GM19395 (cell line): ENCODE measurements around the gene PHYH.
"Not testable (repeated sequence)": the region's sequence is repeated elsewhere in the genome, so short reads cannot be mapped to it uniquely, and the experiment has no call there.

Experiments
- ATAC-seq: cut with Tn5 transposase; IDR thresholded peaks from one replicate; pipeline ENCODE4 v1.9.1; 2021; ENCODE audit warnings: mild to moderate bottlenecking, moderate library complexity; ENCODE audit not compliant: unreplicated experiment

The PHYH gene

DNA sequence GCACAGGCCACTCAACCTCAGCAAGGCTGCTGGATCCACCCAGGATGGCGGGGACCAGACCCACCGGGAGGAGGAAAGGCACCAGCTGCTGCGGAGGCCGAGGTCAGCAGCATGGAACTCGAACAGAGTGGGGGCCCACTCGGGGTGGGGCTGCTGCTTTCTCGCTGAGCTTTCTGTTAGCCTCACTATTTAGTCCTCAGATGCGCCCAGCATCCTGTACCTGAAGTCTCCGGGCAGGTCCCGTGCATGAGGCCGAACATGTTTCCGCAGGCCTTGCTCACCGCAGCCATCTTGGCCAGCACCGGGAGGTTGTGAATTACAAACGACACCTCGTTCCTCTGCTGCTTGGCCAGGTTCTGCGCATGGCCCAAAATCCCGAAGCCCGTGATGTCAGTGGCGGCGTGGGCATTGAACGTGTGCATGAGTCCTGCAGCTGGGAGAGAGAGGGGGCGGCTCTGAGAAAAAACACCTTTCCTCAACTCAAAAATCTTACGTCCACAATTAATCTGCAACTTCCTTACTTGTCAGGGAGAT is 22.8 kb upstream of the PHYH start:
- ATAC-seq, result no peak

DNA sequence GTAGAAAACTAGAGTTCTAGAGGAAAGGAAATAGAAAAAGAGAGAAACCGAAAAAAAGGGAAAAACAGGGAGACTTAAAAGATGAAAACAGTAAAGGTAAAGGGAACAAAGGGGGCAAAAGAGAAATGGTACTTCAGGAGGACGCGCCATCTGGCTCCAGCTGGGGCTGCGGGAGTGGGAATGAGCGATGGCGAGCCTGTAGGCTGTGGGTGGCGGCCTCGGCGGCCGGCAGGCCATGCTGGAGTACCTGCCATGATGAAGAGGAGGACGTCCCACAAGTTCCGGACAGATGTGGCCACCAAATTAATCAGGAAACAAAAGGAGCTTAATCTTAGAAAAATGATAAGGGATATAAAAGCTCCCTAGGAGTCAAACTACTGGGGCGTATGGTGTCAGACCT is 21.7 kb upstream of the PHYH start:
- ATAC-seq, result no peak

GRCh38 chr10:13319166-13319565 is 19.3 kb upstream of the PHYH start:
- ATAC-seq, result no peak

DNA sequence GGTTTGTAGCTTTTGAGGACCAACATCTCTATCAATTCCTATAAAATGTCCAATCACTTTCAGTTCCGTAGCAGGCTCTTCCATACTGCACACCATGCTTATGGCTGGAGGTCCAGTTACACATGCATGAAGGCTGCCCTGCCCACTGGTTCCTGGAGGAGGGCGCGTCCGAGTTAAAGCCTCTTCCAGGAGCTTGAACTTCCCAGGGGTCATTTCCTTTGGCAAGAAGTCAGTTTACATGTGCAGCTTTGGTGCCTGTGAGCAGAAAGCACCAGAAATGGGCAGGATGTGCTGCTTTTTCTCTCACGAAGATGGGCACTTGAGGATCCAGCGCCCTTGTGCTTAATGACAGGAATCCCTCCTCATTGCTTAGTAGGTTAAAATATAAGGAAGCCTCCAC is 17.6 kb upstream of the PHYH start:
- ATAC-seq, result no peak

GRCh38 chr10:13316635-13317311 is 16.9 kb upstream of the PHYH start:
- ATAC-seq, result no peak

DNA sequence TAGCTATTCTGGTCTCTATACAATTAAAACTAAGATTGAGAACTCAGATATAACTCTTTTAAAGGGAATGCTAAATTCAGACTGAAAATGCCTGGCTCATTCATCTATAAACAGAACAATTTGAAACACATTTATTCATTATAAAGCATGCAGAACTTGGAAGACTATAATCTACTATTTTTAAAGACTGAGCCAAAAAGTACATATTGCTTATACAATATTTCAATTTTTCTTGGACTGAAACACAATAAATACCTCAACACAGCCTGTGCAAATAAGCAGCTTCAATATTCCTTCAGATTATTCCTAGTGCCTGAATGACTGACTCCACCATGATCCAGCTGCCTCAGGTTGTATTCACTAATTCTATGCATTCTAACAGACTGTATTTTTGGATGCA is 15.5 kb upstream of the PHYH start:
- no peak for ATAC-seq

- no peak for ATAC-seq
Observed at GRCh38 chr10:13311177-13311575, 11.3 kb upstream of the PHYH start.

- no peak for ATAC-seq
Observed at GRCh38 chr10:13310518-13311176, 10.8 kb upstream of the PHYH start.

DNA sequence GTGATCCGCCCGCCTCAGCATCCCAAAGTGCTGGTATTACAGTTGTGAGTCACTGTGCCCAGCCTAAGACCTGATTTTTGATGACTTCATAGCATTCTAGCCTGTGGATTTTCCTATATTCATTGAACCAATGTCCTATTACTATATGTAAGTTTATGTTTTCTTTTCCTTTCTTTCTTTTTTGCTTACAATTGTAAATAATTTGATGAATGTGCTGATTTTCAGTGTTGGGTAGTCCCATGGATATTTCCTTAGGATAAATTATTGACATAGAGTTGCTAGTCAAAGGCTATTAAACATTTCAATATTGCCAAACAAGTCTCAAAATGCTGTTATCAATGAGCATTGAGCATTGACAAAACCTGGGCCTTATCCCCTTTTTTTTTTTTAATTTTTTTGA is 9.9 kb upstream of the PHYH start:
- ATAC-seq, result no peak

DNA sequence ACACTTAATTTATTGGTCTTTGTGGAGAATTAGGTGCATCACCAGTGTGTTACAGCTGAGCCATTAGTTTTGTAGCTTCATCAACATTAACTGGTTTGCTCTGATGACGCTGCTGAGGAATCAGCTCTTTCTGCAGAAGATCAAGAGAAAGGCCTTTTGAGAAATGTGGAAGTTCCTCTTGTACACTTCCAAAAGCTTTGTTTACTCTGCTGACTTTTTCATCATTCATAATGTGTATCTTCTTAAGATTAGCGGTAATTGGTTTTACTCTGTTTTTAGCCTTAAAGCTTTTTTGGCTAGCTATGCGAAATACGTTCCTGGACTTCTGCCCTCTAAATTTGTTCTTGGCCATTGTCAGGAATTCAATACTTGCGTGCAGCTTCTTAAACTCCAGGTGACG is 8.2 kb upstream of the PHYH start:
- no peak for ATAC-seq

- no peak for ATAC-seq
Observed at GRCh38 chr10:13306103-13306502, 6.2 kb upstream of the PHYH start.

DNA sequence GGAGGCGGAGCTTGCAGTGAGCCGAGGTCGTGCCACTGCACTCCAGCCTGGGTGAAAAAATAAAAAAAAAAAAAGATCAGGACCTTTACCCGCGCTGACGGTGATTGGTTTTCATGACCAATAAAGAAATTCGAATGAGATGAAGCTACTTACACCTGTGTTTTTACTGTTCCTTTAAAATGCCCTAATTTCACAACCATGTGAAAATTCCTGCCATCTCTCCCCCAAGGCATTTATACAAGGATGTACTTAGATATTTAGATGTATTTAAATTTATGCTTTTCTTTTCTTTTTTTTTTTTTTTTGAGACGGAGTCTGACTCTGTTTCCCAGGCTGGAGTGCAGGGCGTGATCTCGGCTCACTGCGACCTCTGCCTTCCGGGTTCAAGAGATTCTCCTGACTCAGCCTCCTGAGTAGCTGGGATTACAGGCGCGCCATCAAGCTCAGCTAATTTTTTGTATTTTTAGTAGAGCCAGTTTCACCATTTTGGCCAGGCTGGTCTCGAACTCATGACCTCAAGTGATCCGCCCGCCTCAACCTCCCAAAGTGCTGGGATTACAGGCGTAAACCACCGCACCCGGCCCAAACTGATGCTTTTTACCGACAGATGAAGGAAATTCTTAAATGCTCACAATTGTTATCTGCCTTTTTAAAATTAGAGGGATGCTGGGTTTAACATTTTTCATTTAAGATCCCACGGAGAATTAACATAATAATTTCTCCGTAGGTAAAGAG is 3.1 kb upstream of the PHYH start:
- no peak for ATAC-seq

GRCh38 chr10:13298748-13299436 is 972 bp downstream of the PHYH start:
- ATAC-seq, result no peak

- ATAC-seq, result no peak
Observed at GRCh38 chr10:13296476-13296875, 3.4 kb downstream of the PHYH start.

GRCh38 chr10:13294784-13295183 is 5.1 kb downstream of the PHYH start:
- no peak for ATAC-seq

DNA sequence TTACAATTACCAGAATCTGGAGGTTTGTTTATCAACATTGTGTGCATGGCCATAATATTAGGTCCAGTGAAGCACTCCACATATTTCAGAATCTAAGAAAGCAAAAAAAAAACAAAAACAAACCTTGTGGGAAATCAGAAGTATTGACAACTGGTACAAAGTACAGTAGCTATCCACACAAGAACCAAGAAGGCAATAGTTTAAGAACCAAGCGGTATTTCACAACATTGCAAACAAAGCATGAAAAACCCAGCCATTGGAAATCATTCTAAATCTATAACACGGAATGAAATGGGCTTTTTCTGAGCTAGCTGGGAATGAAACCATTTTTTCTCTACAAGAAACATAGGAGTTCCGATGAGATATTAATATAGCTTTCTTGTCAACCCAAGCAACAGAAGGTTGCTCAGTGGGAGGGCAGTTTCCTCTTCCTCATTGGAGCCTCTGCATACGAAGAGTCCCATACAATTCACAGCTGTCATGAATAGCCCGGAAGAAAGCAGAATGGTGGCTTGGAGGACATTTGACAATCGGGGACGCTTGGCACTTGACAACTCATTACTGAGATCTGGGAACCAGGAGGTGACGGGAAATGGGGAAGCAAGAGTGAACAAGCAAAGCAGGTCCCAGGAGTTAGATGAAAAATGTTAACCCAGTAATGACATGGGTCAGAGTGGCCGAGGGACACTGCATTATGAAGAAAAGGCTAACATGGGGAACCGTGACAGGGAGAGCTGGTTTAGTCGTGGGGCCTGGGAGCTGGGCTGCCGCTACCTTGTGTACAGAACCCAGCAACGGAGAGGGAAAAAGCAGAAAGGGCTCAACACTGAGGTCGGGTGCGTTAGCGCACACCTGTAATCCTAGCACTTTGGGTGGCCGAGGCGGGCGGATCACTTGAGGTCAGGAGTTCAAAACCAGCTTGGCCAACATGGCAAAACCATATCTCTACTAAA is 7.8 kb downstream of the PHYH start:
- ATAC-seq, result no peak

- no peak for ATAC-seq
Observed at GRCh38 chr10:13291061-13291460, 8.8 kb downstream of the PHYH start.

GRCh38 chr10:13284050-13284449 is 15.8 kb downstream of the PHYH start:
- no peak for ATAC-seq

- not testable (repeated sequence) for ATAC-seq
Observed at GRCh38 chr10:13282348-13282747, 17.5 kb downstream of the PHYH start.

DNA sequence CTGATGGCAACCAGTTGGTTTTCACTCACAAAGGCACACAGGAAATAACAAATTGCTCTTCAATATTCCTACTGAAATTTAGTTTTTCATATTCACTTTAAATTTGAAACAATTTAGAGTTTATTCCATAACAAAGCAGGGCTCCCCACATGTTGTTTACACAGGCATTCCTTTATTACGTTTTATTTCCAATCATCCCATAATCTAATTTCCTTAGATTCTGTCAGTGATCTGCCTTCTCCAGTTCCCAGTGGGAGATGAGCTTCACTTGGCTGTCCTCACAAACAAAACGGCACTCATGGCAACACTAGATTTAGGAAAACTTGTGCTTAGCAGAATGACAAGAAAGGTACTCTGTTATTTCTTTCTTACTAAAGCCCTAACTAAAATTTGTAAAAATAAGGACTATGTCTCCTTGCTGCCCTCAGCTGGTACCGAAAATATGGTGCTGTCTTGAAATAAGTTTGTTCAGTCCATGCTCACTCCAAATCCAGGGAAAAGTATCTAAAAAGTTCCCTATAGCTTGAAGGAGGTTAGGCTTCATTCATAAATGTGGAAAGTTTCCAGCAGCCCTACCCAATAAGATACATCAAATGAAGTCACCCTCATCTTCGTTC is 23.0 kb downstream of the PHYH start:
- ATAC-seq, result no peak
